Activated T-helper 1 cell treated with anti-CD3 and anti-CD28 coated beads, Interleukin-2, amount 50 U/mL, for 16 hours (primary cell): ENCODE results near the gene DIPK1C.

Source experiments
- DNase-seq, 2 donors: peaks; one replicate each; pipeline ENCODE4 v3.0.0-alpha.2; 2020; ENCODE audit warnings: low read depth in 1 of 2, low spot score in 1 of 2

Gene DIPK1C

GRCh38 chr18:74422541-74422940, 34.6 kb downstream of the DIPK1C start:
- DNase-seq = no peak

GRCh38 chr18:74420926-74421325, 36.2 kb downstream of the DIPK1C start:
- DNase-seq = no peak

- no peak for DNase-seq
Observed at GRCh38 chr18:74420481-74420880, 36.6 kb downstream of the DIPK1C start.

- no peak for DNase-seq
Observed at GRCh38 chr18:74419761-74420160, 37.3 kb downstream of the DIPK1C start.

GRCh38 chr18:74418023-74418422, 39.1 kb downstream of the DIPK1C start:
- no peak for DNase-seq

- DNase-seq = no peak
Observed at GRCh38 chr18:74416124-74416523, 41.0 kb downstream of the DIPK1C start.

DNA sequence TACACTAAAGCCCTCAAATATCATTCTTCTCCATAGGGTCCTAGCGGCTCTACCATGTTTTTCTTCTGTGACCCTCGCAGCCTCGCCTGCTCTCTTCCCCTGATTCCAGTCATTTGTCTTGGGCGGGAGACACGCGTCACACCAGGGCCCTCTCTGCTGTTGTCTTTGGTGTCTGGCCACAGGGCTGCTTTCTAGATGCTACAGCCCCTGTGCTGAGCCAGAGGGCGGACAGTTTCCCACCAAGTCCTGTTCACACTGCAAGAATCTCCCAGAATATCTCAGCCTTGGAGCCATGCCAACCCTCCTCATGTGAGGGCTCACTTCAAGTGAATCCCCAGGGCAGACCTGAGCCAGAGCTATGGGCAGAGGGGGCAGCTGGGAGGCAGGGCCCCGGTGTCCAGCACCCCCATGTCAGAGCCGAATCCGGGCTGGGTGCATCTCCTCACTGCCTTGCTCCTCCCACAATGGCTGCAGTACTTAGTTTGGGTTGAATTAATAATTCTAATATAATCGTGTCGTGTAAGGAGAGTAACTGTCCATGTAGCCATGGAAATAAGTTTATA, 42.1 kb downstream of the DIPK1C start:
- no peak for DNase-seq

DNA sequence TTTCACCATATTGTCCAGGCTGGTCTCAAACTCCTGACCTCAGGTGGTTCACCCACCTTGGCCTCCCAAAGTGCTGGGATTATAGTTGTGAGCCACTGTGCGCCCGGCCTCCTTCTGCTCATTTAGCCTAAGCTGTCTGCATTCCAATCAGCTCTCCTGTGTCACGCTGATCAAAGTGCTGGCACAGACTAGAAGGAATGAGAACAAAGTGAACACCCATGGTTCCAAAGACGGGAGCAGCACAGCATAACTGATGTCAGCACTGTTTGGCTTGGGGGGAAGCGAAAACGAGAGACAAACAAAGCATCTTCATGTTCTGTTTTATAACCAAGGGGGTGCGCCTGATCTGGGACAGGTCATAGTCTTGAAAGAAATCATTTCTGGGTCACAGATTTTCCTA, 43.3 kb downstream of the DIPK1C start:
- DNase-seq = no peak

DNA sequence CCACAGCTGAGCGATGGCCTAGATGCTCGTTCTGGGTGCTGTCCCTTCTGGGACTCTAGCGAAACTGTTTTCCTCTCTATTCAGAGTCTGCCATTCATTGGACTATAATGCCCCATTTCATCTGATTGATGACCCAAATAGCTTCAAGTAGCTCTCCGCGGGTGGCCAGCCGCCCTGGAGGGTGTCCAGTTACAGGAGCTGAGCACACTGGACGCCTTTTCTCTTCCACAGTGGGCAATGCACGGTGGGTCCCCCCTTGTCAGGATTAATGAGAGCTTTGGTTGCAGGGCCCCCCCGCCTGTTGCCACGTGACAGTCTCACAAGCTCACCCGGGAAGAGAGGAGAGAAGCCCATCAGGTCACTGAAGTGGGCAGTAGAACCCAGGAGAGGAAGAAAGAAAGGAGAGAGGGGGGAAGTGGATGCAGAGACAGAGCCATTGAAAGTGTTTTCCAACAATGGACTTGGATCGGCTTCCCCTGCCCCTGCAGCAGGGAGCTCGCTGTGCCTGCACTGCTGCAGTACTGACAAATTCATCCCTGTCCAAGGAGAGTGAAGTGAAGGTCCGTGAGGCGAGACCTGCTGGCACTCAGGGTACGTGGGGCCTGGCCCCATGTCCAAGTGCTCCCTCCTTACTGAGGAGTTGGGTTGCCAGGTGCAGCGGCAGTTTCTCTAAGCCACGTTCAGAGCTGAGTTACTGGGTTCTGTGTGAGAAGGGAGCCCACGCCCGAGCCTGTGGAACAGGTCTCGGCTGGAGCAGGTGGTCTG, 44.8 kb downstream of the DIPK1C start:
- DNase-seq = no peak

DNA sequence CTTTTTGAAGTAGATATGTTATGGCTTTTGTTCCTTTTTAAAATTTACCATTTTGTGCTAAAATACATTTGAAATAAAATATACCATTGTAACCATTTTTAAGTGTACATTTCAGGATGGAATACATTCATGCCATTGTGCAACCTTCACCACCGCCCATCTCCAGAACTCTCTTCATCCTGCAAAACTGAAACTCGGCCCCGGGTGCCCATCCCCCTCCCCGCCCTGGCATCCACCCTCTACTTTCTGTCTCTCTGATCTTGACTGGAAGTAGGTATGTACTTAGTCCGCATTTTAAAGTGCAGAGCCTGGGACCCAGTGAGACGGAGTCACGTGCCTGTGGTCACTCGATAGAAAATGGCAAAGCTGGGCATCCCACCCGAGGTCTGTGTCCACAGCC, 45.6 kb downstream of the DIPK1C start:
- no peak for DNase-seq

- no peak for DNase-seq
Observed at GRCh38 chr18:74410441-74410992, 46.6 kb downstream of the DIPK1C start.

GRCh38 chr18:74407888-74408287, 49.2 kb downstream of the DIPK1C start:
- no peak for DNase-seq

GRCh38 chr18:74402806-74403433, 54.2 kb downstream of the DIPK1C start:
- DNase-seq = no peak

- DNase-seq = no peak
Observed at GRCh38 chr18:74400813-74401212, 56.3 kb downstream of the DIPK1C start.

- DNase-seq = no peak
Observed at GRCh38 chr18:74399091-74399887, 57.8 kb downstream of the DIPK1C start.

GRCh38 chr18:74397572-74397971, 59.5 kb downstream of the DIPK1C start:
- no peak for DNase-seq

- no peak for DNase-seq
Observed at GRCh38 chr18:74396171-74397169, 60.6 kb downstream of the DIPK1C start.

DNA sequence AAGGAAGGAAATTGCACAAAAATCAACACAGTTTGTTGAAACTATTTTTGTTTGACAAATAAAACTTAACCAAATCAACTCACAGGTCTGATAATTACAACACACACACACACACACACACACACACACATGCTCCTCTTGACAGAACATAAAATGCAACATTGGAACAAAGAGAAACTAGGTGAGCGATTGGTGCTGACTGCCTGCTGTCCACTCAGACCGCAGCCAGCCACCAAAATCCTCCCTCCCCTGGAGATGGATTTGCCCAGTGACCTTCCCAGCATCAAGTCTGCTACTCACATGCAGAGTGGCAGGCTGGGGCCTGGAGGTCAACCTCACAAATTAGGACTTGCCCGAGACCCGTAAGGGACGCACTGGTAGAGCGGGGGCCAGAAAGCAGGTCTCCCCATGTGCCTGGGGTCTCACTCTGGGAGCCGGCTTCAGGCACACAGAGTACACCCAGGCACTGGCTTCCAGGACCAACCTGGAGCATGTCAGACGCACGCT, 61.4 kb downstream of the DIPK1C start:
- no peak for DNase-seq

GRCh38 chr18:74395006-74395405, 62.1 kb downstream of the DIPK1C start:
- DNase-seq = no peak

- no peak for DNase-seq
Observed at GRCh38 chr18:74392323-74392722, 64.8 kb downstream of the DIPK1C start.
